ENCODE data around the gene PNMA6A. TPM values are rescaled to one million over a fixed set of nuclear protein-coding genes. Genes with fewer than 3 reads are reported as not detected.
"Not testable (repeated sequence)": the region's sequence is repeated elsewhere in the genome, so short reads cannot be mapped to it uniquely, and the experiment has no call there.

PNMA6A gene
- total RNA-seq, 1 experiment from 2014 or later, result 9.4 TPM

GRCh38 chrX:153066402-153066801, 5.9 kb upstream of the PNMA6A start:
- DNase-seq (ENCODE audit: low read depth, low spot score); in situ Hi-C loops (cut with HindIII; ENCODE audit: low pct_unique_long_range_greater_than_20kb, low sequenced_read_pairs): not testable (repeated sequence)

GRCh38 chrX:153073331-153073730, 1.1 kb downstream of the PNMA6A start:
- DNase-seq (ENCODE audit: low read depth, low spot score); in situ Hi-C loops (cut with HindIII; ENCODE audit: low pct_unique_long_range_greater_than_20kb, low sequenced_read_pairs): not testable (repeated sequence)

GRCh38 chrX:153074262-153074899, 2.1 kb downstream of the PNMA6A start:
- in situ Hi-C loops (cut with HindIII; ENCODE audit: low pct_unique_long_range_greater_than_20kb, low sequenced_read_pairs), result no loop called here
- no peak for DNase-seq (ENCODE audit: low read depth, low spot score)

GRCh38 chrX:153074935-153075334, 2.7 kb downstream of the PNMA6A start:
- DNase-seq (ENCODE audit: low read depth, low spot score), result no peak
- in situ Hi-C loops (cut with HindIII; ENCODE audit: low pct_unique_long_range_greater_than_20kb, low sequenced_read_pairs), result no loop called here

GRCh38 chrX:153075366-153075765, 3.1 kb downstream of the PNMA6A start:
- in situ Hi-C loops (cut with HindIII; ENCODE audit: low pct_unique_long_range_greater_than_20kb, low sequenced_read_pairs), result no loop called here
- no peak for DNase-seq (ENCODE audit: low read depth, low spot score)

- in situ Hi-C loops (cut with HindIII; ENCODE audit: low pct_unique_long_range_greater_than_20kb, low sequenced_read_pairs); DNase-seq (ENCODE audit: low read depth, low spot score): not testable (repeated sequence)
Measured at GRCh38 chrX:153077437-153078135, 5.3 kb downstream of the PNMA6A start.

- in situ Hi-C loops (cut with HindIII; ENCODE audit: low pct_unique_long_range_greater_than_20kb, low sequenced_read_pairs); DNase-seq (ENCODE audit: low read depth, low spot score): not testable (repeated sequence)
Measured at GRCh38 chrX:153083238-153083923, 11.1 kb downstream of the PNMA6A start.

GRCh38 chrX:153102418-153102817, 30.2 kb downstream of the PNMA6A start:
- in situ Hi-C loops (cut with HindIII; ENCODE audit: low pct_unique_long_range_greater_than_20kb, low sequenced_read_pairs), result no loop called here
- DNase-seq (ENCODE audit: low read depth, low spot score), result no peak

- DNase-seq (ENCODE audit: low read depth, low spot score); in situ Hi-C loops (cut with HindIII; ENCODE audit: low pct_unique_long_range_greater_than_20kb, low sequenced_read_pairs): not testable (repeated sequence)
Measured at GRCh38 chrX:153104959-153105358, 32.7 kb downstream of the PNMA6A start.

GRCh38 chrX:153106092-153106801, 34.0 kb downstream of the PNMA6A start:
- in situ Hi-C loops (cut with HindIII; ENCODE audit: low pct_unique_long_range_greater_than_20kb, low sequenced_read_pairs); DNase-seq (ENCODE audit: low read depth, low spot score): not testable (repeated sequence)

GRCh38 chrX:153110735-153111134, 38.5 kb downstream of the PNMA6A start:
- in situ Hi-C loops (cut with HindIII; ENCODE audit: low pct_unique_long_range_greater_than_20kb, low sequenced_read_pairs); DNase-seq (ENCODE audit: low read depth, low spot score): not testable (repeated sequence)

GRCh38 chrX:153113851-153114250, 41.6 kb downstream of the PNMA6A start:
- DNase-seq (ENCODE audit: low read depth, low spot score); in situ Hi-C loops (cut with HindIII; ENCODE audit: low pct_unique_long_range_greater_than_20kb, low sequenced_read_pairs): not testable (repeated sequence)

GRCh38 chrX:153117754-153118153, 45.5 kb downstream of the PNMA6A start:
- in situ Hi-C loops (cut with HindIII; ENCODE audit: low pct_unique_long_range_greater_than_20kb, low sequenced_read_pairs); DNase-seq (ENCODE audit: low read depth, low spot score): not testable (repeated sequence)

GRCh38 chrX:153120230-153120629, 48.0 kb downstream of the PNMA6A start:
- in situ Hi-C loops (cut with HindIII; ENCODE audit: low pct_unique_long_range_greater_than_20kb, low sequenced_read_pairs); DNase-seq (ENCODE audit: low read depth, low spot score): not testable (repeated sequence)

- DNase-seq (ENCODE audit: low read depth, low spot score); in situ Hi-C loops (cut with HindIII; ENCODE audit: low pct_unique_long_range_greater_than_20kb, low sequenced_read_pairs): not testable (repeated sequence)
Measured at GRCh38 chrX:153123468-153123867, 51.2 kb downstream of the PNMA6A start.

All from SK-MEL-5 (cell line).